Heart right ventricle (tissue), 16 donors: ENCODE results near the gene ZBTB49. TPM values are rescaled to one million over a fixed set of nuclear protein-coding genes. Genes with fewer than 3 reads are reported as not detected.
A peak's percentile ranks its signal among the peaks of the same experiment; 100 is the strongest.

ENCODE experiments used
- ATAC-seq, 8 donors: fragments of 200-7000 bp; cut with Tn5 transposase; one replicate each; pipeline ENCODE4 v1.9.1; 2020; ENCODE audit warnings: mild to moderate bottlenecking in 8 of 8, moderate library complexity in 8 of 8, moderate number of reproducible peaks in 1 of 8
- DNase-seq, 2 donors: peaks; one replicate each; pipeline ENCODE4 v3.0.0-alpha.2; 2020
- H3K27ac ChIP-seq, 10 donors: fragments of 200-600 bp; sonication (generic) in 2 of 10; one replicate each; pipeline versions ENCODE4 v1.5.0 to v1.8.0; 2020 to 2022; ENCODE audit warnings: mild to moderate bottlenecking in 3 of 10
- H3K27me3 ChIP-seq, 7 donors: fragments of 200-600 bp; one replicate each; pipeline ENCODE4 v1.8.0; 2021 to 2022; ENCODE audit warnings: mild to moderate bottlenecking in 2 of 7
- H3K36me3 ChIP-seq, 9 donors: fragments of 200-600 bp; sonication (generic) in 1 of 9; one replicate each; pipeline versions ENCODE4 v1.5.0 to v1.8.0; 2020 to 2022; ENCODE audit warnings: mild to moderate bottlenecking in 2 of 9
- H3K4me1 ChIP-seq, 9 donors: fragments of 200-600 bp; sonication (generic) in 1 of 9; one replicate each; pipeline versions ENCODE4 v1.5.0 to v1.8.0; 2020 to 2022; ENCODE audit warnings: mild to moderate bottlenecking in 4 of 9
- H3K4me3 ChIP-seq, 10 donors: fragments of 200-600 bp; sonication (generic) in 2 of 10; one replicate each; pipeline versions ENCODE4 v1.5.0 to v1.8.0; 2020 to 2022; ENCODE audit warnings: mild to moderate bottlenecking in 7 of 10, moderate library complexity in 2 of 10
- H3K9me3 ChIP-seq, 11 donors: fragments of 200-600 bp in 10 of 11; sonication (generic) in 2 of 11; one replicate each; pipeline versions ENCODE4 v1.5.0 to v1.8.0; 2013 to 2022; ENCODE audit warnings: mild to moderate bottlenecking in 2 of 11, control low read depth in 1 of 11, moderate library complexity in 1 of 11
- CTCF ChIP-seq, 9 donors: fragments of 200-600 bp; sonication (generic) in 2 of 9; IDR thresholded peaks; one replicate each; pipeline versions ENCODE4 v1.5.0 to v1.8.0; 2021 to 2022; ENCODE audit warnings: antibody characterized with exemption in 9 of 9, mild to moderate bottlenecking in 5 of 9, moderate library complexity in 1 of 9
- WGBS, 2 donors: extraction: QIAGEN DNeasy Blood & Tissue Kit; methylation state at CpG; one replicate each; pipeline ENCODE4 v1.1.7; 2013; ENCODE audit warnings: inconsistent platforms in 1 of 2; 5-methylcytosine and 5-hydroxymethylcytosine counted together
- intact Hi-C, 10 donors: fragments of 100-400 bp; cut with DNase I; formaldehyde crosslinking; loops; one replicate each; pipeline versions ENCODE4 v1.11.1 to v1.14.2; 2022
- polyA plus RNA-seq, 2 donors: library from polyadenylated mRNA; stranded (reverse); fragments of 200-250 nt; gene quantifications; one replicate each; pipeline ENCODE4 v1.2.3, GENCODE V29; 2013
- total RNA-seq, 10 donors: library from RNA; stranded (reverse); fragmentation: NEBNext Ultra II Directional in 3 of 10; extraction: Animal tissue kit (Norgen Biotek cat#: 25700) in 3 of 10; gene quantifications; one replicate each; pipeline versions ENCODE4 v1.2.1 to v1.2.4, GENCODE V29; 2021 to 2023
- donor health status: Arrhythmogenic right ventricular cardiomyopathy.
- donor health status: ischemic (EF 13 %, LVEDD 7.1; RV severe dilation, severe dysfunction).
- donor health status: healthy with polysubstance abuse.
- donor health status: DM: no; HTN: yes; CAD: no.
- donor health status: DM: no; HTN: no; CAD: no.
- donor health status: ischemic (EF 25% LVEDD 6.9; RV normal size, moderate dysfunction).
- donor health status: ischemic (EF 25% LVEDD 5.7; RV mildly dilated, moderate dysfunction).
- donor health status: healthy.
- donor health status: DM: yes; HTN: yes; CAD: no.
- donor health status: Ischemic cardiomyopathy.
- donor health status: ischemic (EF 35%, LVEDD 5.7; RV mildly dilated, moderate dysfunction).
- donor health status: nonischemic (EF 11% LVEDD 7.7; RV severe dilation, severe dysfunction).
- donor health status: DM: yes; HTN: yes; CAD: no.
- donor health status: PGD.
- donor health status: ischemic (EF 29% LVEDD 5.4; RV normal size, mild dysfunction).
- donor health status: nonischemic (EF 23%, LVEDD 6.1; RV moderate dilation, normal function).

The ZBTB49 gene
- total and polyA plus RNA-seq, 12 donors = 2.1 to 6.0 (median 4.3) TPM

- WGBS, 2 donors = 91 to 98% methylated on average over 5 of the region's 5 CpGs
- Histone ChIP-seq H3K27me3 (no peaks in the 10 kb centered on the region), H3K36me3 (peaks cover 0 to 43% (median 10%) of the 10 kb centered on the region in 9 donors), H3K4me1 (peaks cover 0 to 25% (median 7%) of the 10 kb centered on the region in 9 donors), H3K27ac (no peak overlapping the region), H3K9me3 (no peaks in the 10 kb centered on the region), H3K4me3 (no peak overlapping the region)
- no peak for ATAC-seq
- TF ChIP-seq CTCF (IDR thresholded peaks at IDR 0.05) = no peak
- no peak for DNase-seq
- intact Hi-C loops = no loop called here
Observed at GRCh38 chr4:4296283-4296846, 6.3 kb downstream of the ZBTB49 start.

GRCh38 chr4:4299006-4299405, 9.0 kb downstream of the ZBTB49 start:
- ATAC-seq (no peak), DNase-seq (no peak)
- intact Hi-C loops = no loop called here
- Histone ChIP-seq H3K27me3 (no peaks in the 10 kb centered on the region), H3K9me3 (no peaks in the 10 kb centered on the region), H3K27ac (no peak overlapping the region), H3K36me3 (peaks cover 0 to 56% (median 14%) of the 10 kb centered on the region in 9 donors), H3K4me1 (peaks cover 0 to 7% (median 0%) of the 10 kb centered on the region in 9 donors), H3K4me3 (no peak overlapping the region)
- WGBS, 2 donors = 89 to 93% methylated on average over 3 of the region's 3 CpGs
- no peak for TF ChIP-seq CTCF (IDR thresholded peaks at IDR 0.05)

- H3K27me3 ChIP-seq = no peaks in the 10 kb centered on the region
- no peak for DNase-seq
- H3K4me3 ChIP-seq = no peak overlapping the region
- WGBS, 2 donors = 35 to 61% methylated on average over 5 of the region's 5 CpGs
- TF ChIP-seq CTCF (IDR thresholded peaks at IDR 0.05) = no peak
- ATAC-seq = peak in 2 of 8 donors; percentile 57 to 91
- intact Hi-C loops = no loop called here
- no peaks in the 10 kb centered on the region for H3K9me3 ChIP-seq
- H3K27ac ChIP-seq = no peak overlapping the region
- no peaks in the 10 kb centered on the region for H3K4me1 ChIP-seq
- H3K36me3 ChIP-seq = peaks cover 0 to 81% (median 20%) of the 10 kb centered on the region in 9 donors
Observed at GRCh38 chr4:4302001-4302400, 11.9 kb downstream of the ZBTB49 start.

- Histone ChIP-seq H3K27me3 (no peaks in the 10 kb centered on the region), H3K9me3 (no peaks in the 10 kb centered on the region), H3K36me3 (peaks cover 0 to 85% (median 22%) of the 10 kb centered on the region in 9 donors), H3K4me3 (no peak overlapping the region), H3K27ac (no peak overlapping the region), H3K4me1 (no peaks in the 10 kb centered on the region)
- ATAC-seq (peak in 3 of 8 donors; percentile 34 to 52 (median 47)), DNase-seq (no peak)
- intact Hi-C loops = no loop called here
- WGBS, 2 donors = 38 to 40% methylated on average over 6 of the region's 6 CpGs
- no peak for TF ChIP-seq CTCF (IDR thresholded peaks at IDR 0.05)
Observed at GRCh38 chr4:4302416-4302815, 12.4 kb downstream of the ZBTB49 start.
